ENCODE data around the gene KCNMA1. TPM values are rescaled to one million over a fixed set of nuclear protein-coding genes. Genes with fewer than 3 reads are reported as not detected.

KCNMA1 gene
- total and polyA plus RNA-seq, 9 of the 15 experiments (the other 6 are each of a cell fraction or from before 2014, with no cell fraction given) = 0.01 to 0.95 (median 0.15) TPM; not detected in 4

- H3K36me3 ChIP-seq (ENCODE audit: control insufficient read depth, insufficient read depth, low read length) = no peaks in the 10 kb centered on the region
- no peak overlapping the region for H3K27ac ChIP-seq (ENCODE audit: extremely low read depth, low read depth, low read length)
- ChIA-PET POLR2A (no interaction called here), CTCF (ENCODE audit: low intra/inter-chr PET ratio) (interaction anchor here (1.5 to 2.0 kb wide), 3 partner anchors 10 to 479 kb away, joined by 7 to 12 read pairs (median 9); no protein-coding TSS in a partner anchor)
- no peak overlapping the region for H3K4me3 ChIP-seq
- DNase-seq (ENCODE audit: extremely low read depth in 1 of 4, low spot score in 3 of 4) = no peak
- TF ChIP-seq, protein P1, sequence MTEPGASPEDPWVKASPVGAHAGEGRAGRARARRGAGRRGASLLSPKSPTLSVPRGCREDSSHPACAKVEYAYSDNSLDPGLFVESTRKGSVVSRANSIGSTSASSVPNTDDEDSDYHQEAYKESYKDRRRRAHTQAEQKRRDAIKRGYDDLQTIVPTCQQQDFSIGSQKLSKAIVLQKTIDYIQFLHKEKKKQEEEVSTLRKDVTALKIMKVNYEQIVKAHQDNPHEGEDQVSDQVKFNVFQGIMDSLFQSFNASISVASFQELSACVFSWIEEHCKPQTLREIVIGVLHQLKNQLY (CRISPR knock-in tag; conservative IDR thresholded peaks at IDR 0.05) = no peak
- TF ChIP-seq NR2C1 (IDR thresholded peaks at IDR 0.05) = no peak
- no peak for TF ChIP-seq NR2C1 (tag; IDR thresholded peaks at IDR 0.05)
- no peak for TF ChIP-seq TBL1XR1 (IDR thresholded peaks at IDR 0.05; ENCODE audit: low read length in 2 of 2)
- TF ChIP-seq HMGN3 (IDR thresholded peaks at IDR 0.05; ENCODE audit: borderline replicate concordance, extremely low read depth, insufficient read length, low read depth, low read length) = no peak
- TF ChIP-seq PURB (CRISPR knock-in tag; IDR thresholded peaks at IDR 0.05; ENCODE audit: low read depth) = no peak
- no peak for TF ChIP-seq TRIM28 (IDR thresholded peaks at IDR 0.05)
- no peak for TF ChIP-seq ZNF766 (CRISPR knock-in tag; conservative IDR thresholded peaks at IDR 0.05)
- TF ChIP-seq, protein P2, sequence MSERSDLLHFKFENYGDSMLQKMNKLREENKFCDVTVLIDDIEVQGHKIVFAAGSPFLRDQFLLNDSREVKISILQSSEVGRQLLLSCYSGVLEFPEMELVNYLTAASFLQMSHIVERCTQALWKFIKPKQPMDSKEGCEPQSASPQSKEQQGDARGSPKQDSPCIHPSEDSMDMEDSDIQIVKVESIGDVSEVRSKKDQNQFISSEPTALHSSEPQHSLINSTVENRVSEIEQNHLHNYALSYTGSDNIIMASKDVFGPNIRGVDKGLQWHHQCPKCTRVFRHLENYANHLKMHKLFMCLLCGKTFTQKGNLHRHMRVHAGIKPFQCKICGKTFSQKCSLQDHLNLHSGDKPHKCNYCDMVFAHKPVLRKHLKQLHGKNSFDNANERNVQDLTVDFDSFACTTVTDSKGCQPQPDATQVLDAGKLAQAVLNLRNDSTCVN (CRISPR knock-in tag; IDR thresholded peaks at IDR 0.05) = no peak
- no peak for TF ChIP-seq ZNF140 (CRISPR knock-in tag; IDR thresholded peaks at IDR 0.05)
- TF ChIP-seq, protein P3, sequence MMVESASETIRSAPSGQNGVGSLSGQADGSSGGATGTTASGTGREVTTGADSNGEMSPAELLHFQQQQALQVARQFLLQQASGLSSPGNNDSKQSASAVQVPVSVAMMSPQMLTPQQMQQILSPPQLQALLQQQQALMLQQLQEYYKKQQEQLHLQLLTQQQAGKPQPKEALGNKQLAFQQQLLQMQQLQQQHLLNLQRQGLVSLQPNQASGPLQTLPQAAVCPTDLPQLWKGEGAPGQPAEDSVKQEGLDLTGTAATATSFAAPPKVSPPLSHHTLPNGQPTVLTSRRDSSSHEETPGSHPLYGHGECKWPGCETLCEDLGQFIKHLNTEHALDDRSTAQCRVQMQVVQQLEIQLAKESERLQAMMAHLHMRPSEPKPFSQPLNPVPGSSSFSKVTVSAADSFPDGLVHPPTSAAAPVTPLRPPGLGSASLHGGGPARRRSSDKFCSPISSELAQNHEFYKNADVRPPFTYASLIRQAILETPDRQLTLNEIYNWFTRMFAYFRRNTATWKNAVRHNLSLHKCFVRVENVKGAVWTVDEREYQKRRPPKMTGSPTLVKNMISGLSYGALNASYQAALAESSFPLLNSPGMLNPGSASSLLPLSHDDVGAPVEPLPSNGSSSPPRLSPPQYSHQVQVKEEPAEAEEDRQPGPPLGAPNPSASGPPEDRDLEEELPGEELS (CRISPR knock-in tag; IDR thresholded peaks at IDR 0.05; ENCODE audit: borderline replicate concordance) = no peak
- TF ChIP-seq ZNF699 (CRISPR knock-in tag; IDR thresholded peaks at IDR 0.05; ENCODE audit: insufficient replicate concordance) = no peak
- no peaks in the 10 kb centered on the region for H3K27me3 ChIP-seq (ENCODE audit: control insufficient read depth in 2 of 2, insufficient read depth in 2 of 2, low read length in 2 of 2)
- no peak for FAIRE-seq
- H3K9ac ChIP-seq (ENCODE audit: insufficient read depth in 1 of 2, low read depth in 2 of 2, low read length in 2 of 2) = no peak overlapping the region
- H3K9me3 ChIP-seq (replicated peaks; ENCODE audit: control insufficient read depth, insufficient read depth, low read depth, low read length) = no peaks in the 10 kb centered on the region
- no peaks in the 10 kb centered on the region for H3K79me2 ChIP-seq (ENCODE audit: control insufficient read depth, insufficient read depth, low read length)
- no TSS peak for BruUV-seq (replicated peaks)
- H4K20me1 ChIP-seq (replicated peaks; ENCODE audit: control insufficient read depth, insufficient read depth, low read length) = no peaks in the 10 kb centered on the region
- ATAC-seq = no peak
- intact Hi-C loops (cut with micrococcal nuclease) (loop anchor here (2.0 to 10.0 kb wide), 4 partner anchors 220 to 592 kb away; no protein-coding TSS in a partner anchor), in situ Hi-C loops (cut with MboI) (loop anchor here (5.0 kb wide), 1 partner anchor 478 kb away; no protein-coding TSS in a partner anchor)
- WGBS (ENCODE audit: insufficient coverage, low coverage, missing lambda C conversion rate) = 0% methylated on average over 5 of the region's 5 CpGs
- no peak overlapping the region for H3K4me2 ChIP-seq (ENCODE audit: insufficient read depth, low read length)
- no peak overlapping the region for H2AFZ ChIP-seq (ENCODE audit: low read depth, low read length)
- H3K4me1 ChIP-seq (replicated peaks in 1 of 2; ENCODE audit: control insufficient read depth in 2 of 2, insufficient read depth in 2 of 2, low read length in 2 of 2) = no peaks in the 10 kb centered on the region
- no peaks in the 10 kb centered on the region for H3K9me1 ChIP-seq (ENCODE audit: control insufficient read depth, insufficient read depth, low read length)
Measured at GRCh38 chr10:77164616-77165311, 472.8 kb downstream of the KCNMA1 start.
